ENCODE measurements around the gene NUMB.
"Not testable (repeated sequence)": the region's sequence is repeated elsewhere in the genome, so short reads cannot be mapped to it uniquely, and the experiment has no call there.

NUMB gene

GRCh38 chr14:73406248-73406647, 52.1 kb downstream of the NUMB start:
- H3K9me3 Mint-ChIP-seq; H3K4me3 Mint-ChIP-seq; H3K4me1 Mint-ChIP-seq (ENCODE audit: low read depth); H3K27me3 Mint-ChIP-seq; H3K27ac Mint-ChIP-seq: not testable (repeated sequence)
- H3K36me3 Mint-ChIP-seq (ENCODE audit: low read depth), result peaks cover 26% of the 10 kb centered on the region

- peaks cover 18% of the 10 kb centered on the region for H3K36me3 Mint-ChIP-seq (ENCODE audit: low read depth)
- peaks cover 14% of the 10 kb centered on the region for H3K4me1 Mint-ChIP-seq (ENCODE audit: low read depth)
- H3K27ac Mint-ChIP-seq, result no peak overlapping the region
- no peak overlapping the region for H3K4me3 Mint-ChIP-seq
- no peaks in the 10 kb centered on the region for H3K9me3 Mint-ChIP-seq
- H3K27me3 Mint-ChIP-seq, result no peaks in the 10 kb centered on the region
These were observed 55.1 kb downstream of the NUMB start for GRCh38 chr14:73403181-73403752.

- Mint-ChIP-seq H3K27me3 (no peaks in the 10 kb centered on the region), H3K36me3 (ENCODE audit: low read depth) (peaks cover 14% of the 10 kb centered on the region), H3K4me1 (ENCODE audit: low read depth) (peaks cover 14% of the 10 kb centered on the region), H3K4me3 (no peak overlapping the region), H3K27ac (no peak overlapping the region), H3K9me3 (no peaks in the 10 kb centered on the region)
These were observed 55.8 kb downstream of the NUMB start for GRCh38 chr14:73402579-73402978.

GRCh38 chr14:73397810-73398209, 60.5 kb downstream of the NUMB start:
- H3K36me3 Mint-ChIP-seq (ENCODE audit: low read depth), result peaks cover 4% of the 10 kb centered on the region
- peaks cover 24% of the 10 kb centered on the region for H3K4me1 Mint-ChIP-seq (ENCODE audit: low read depth)
- H3K27me3 Mint-ChIP-seq, result no peaks in the 10 kb centered on the region
- H3K27ac Mint-ChIP-seq, result no peak overlapping the region
- H3K9me3 Mint-ChIP-seq, result no peaks in the 10 kb centered on the region
- no peak overlapping the region for H3K4me3 Mint-ChIP-seq

- Mint-ChIP-seq H3K4me1 (ENCODE audit: low read depth) (peaks cover 21% of the 10 kb centered on the region), H3K27ac (no peak overlapping the region), H3K27me3 (no peaks in the 10 kb centered on the region), H3K36me3 (ENCODE audit: low read depth) (peaks cover 8% of the 10 kb centered on the region), H3K4me3 (no peak overlapping the region), H3K9me3 (no peaks in the 10 kb centered on the region)
These were observed 64.0 kb downstream of the NUMB start for GRCh38 chr14:73394317-73394716.

- H3K9me3 Mint-ChIP-seq, result no peaks in the 10 kb centered on the region
- H3K27me3 Mint-ChIP-seq, result no peaks in the 10 kb centered on the region
- peaks cover 8% of the 10 kb centered on the region for H3K36me3 Mint-ChIP-seq (ENCODE audit: low read depth)
- no peak overlapping the region for H3K4me3 Mint-ChIP-seq
- no peak overlapping the region for H3K27ac Mint-ChIP-seq
- H3K4me1 Mint-ChIP-seq (ENCODE audit: low read depth), result peaks cover 21% of the 10 kb centered on the region
These were observed 65.0 kb downstream of the NUMB start for GRCh38 chr14:73393375-73393774.

- no peak overlapping the region for H3K4me3 Mint-ChIP-seq
- H3K27ac Mint-ChIP-seq, result no peak overlapping the region
- peaks cover 21% of the 10 kb centered on the region for H3K4me1 Mint-ChIP-seq (ENCODE audit: low read depth)
- H3K27me3 Mint-ChIP-seq, result no peaks in the 10 kb centered on the region
- no peaks in the 10 kb centered on the region for H3K9me3 Mint-ChIP-seq
- H3K36me3 Mint-ChIP-seq (ENCODE audit: low read depth), result peaks cover 8% of the 10 kb centered on the region
These were observed 65.8 kb downstream of the NUMB start for GRCh38 chr14:73392329-73393257.

GRCh38 chr14:73387860-73388259, 70.5 kb downstream of the NUMB start:
- H3K4me1 Mint-ChIP-seq (ENCODE audit: low read depth), result peaks cover 12% of the 10 kb centered on the region

GRCh38 chr14:73386342-73386741, 72.0 kb downstream of the NUMB start:
- H3K9me3 Mint-ChIP-seq, result peaks cover 16% of the 10 kb centered on the region
- no peak overlapping the region for H3K27ac Mint-ChIP-seq
- H3K36me3 Mint-ChIP-seq (ENCODE audit: low read depth), result peaks cover 26% of the 10 kb centered on the region
- no peak overlapping the region for H3K4me3 Mint-ChIP-seq
- peaks cover 2% of the 10 kb centered on the region for H3K4me1 Mint-ChIP-seq (ENCODE audit: low read depth)
- no peaks in the 10 kb centered on the region for H3K27me3 Mint-ChIP-seq

More at GRCh38 chr14:73387860-73388259, 70.5 kb downstream of the NUMB start:
- Mint-ChIP-seq H3K9me3 (peaks cover 10% of the 10 kb centered on the region), H3K36me3 (ENCODE audit: low read depth) (peaks cover 19% of the 10 kb centered on the region)
- not testable (repeated sequence) for H3K27ac Mint-ChIP-seq, H3K27me3 Mint-ChIP-seq, H3K4me3 Mint-ChIP-seq

GRCh38 chr14:73385021-73385420, 73.3 kb downstream of the NUMB start:
- Mint-ChIP-seq H3K36me3 (ENCODE audit: low read depth) (peaks cover 26% of the 10 kb centered on the region), H3K9me3 (peaks cover 16% of the 10 kb centered on the region)
- not testable (repeated sequence) for H3K27ac Mint-ChIP-seq; H3K4me1 Mint-ChIP-seq (ENCODE audit: low read depth); H3K27me3 Mint-ChIP-seq; H3K4me3 Mint-ChIP-seq

- H3K27me3 Mint-ChIP-seq, result no peaks in the 10 kb centered on the region
- no peak overlapping the region for H3K4me3 Mint-ChIP-seq
- peaks cover 27% of the 10 kb centered on the region for H3K36me3 Mint-ChIP-seq (ENCODE audit: low read depth)
- H3K9me3 Mint-ChIP-seq, result peaks cover 16% of the 10 kb centered on the region
- no peak overlapping the region for H3K27ac Mint-ChIP-seq
- H3K4me1 Mint-ChIP-seq (ENCODE audit: low read depth), result peaks cover 4% of the 10 kb centered on the region
These were observed 75.0 kb downstream of the NUMB start for GRCh38 chr14:73383356-73383755.

GRCh38 chr14:73381380-73382013, 76.8 kb downstream of the NUMB start:
- no peak overlapping the region for H3K4me3 Mint-ChIP-seq
- peaks cover 4% of the 10 kb centered on the region for H3K4me1 Mint-ChIP-seq (ENCODE audit: low read depth)
- no peaks in the 10 kb centered on the region for H3K27me3 Mint-ChIP-seq
- peaks cover 16% of the 10 kb centered on the region for H3K9me3 Mint-ChIP-seq
- H3K27ac Mint-ChIP-seq, result no peak overlapping the region
- peaks cover 27% of the 10 kb centered on the region for H3K36me3 Mint-ChIP-seq (ENCODE audit: low read depth)

GRCh38 chr14:73376585-73376984, 81.8 kb downstream of the NUMB start:
- Mint-ChIP-seq H3K9me3 (no peaks in the 10 kb centered on the region), H3K27me3 (no peaks in the 10 kb centered on the region), H3K27ac (no peak overlapping the region), H3K4me3 (no peak overlapping the region), H3K36me3 (ENCODE audit: low read depth) (peaks cover 8% of the 10 kb centered on the region), H3K4me1 (ENCODE audit: low read depth) (peaks cover 10% of the 10 kb centered on the region)

- H3K4me1 Mint-ChIP-seq (ENCODE audit: low read depth), result peaks cover 6% of the 10 kb centered on the region
- peaks cover 8% of the 10 kb centered on the region for H3K36me3 Mint-ChIP-seq (ENCODE audit: low read depth)
- no peak overlapping the region for H3K27ac Mint-ChIP-seq
- H3K27me3 Mint-ChIP-seq, result no peaks in the 10 kb centered on the region
- no peaks in the 10 kb centered on the region for H3K9me3 Mint-ChIP-seq
- H3K4me3 Mint-ChIP-seq, result no peak overlapping the region
These were observed 82.5 kb downstream of the NUMB start for GRCh38 chr14:73375861-73376260.

- Mint-ChIP-seq H3K27ac (no peak overlapping the region), H3K4me3 (no peak overlapping the region), H3K4me1 (ENCODE audit: low read depth) (peaks cover 6% of the 10 kb centered on the region), H3K9me3 (no peaks in the 10 kb centered on the region), H3K36me3 (ENCODE audit: low read depth) (peaks cover 4% of the 10 kb centered on the region), H3K27me3 (no peaks in the 10 kb centered on the region)
These were observed 84.1 kb downstream of the NUMB start for GRCh38 chr14:73374218-73374617.

Data from stimulated activated naive CD8-positive, alpha-beta T cell treated with anti-CD3 and anti-CD28 coated beads, Interleukin-15, Interleukin-2, amounts not matched to agents 100 ng/mL and 50 ng/mL, for 24 hours (primary cell).